A549 (cell line): ENCODE results near the gene PLCL1.

Source experiments
- HDAC2 ChIP-seq: fragments of 200-600 bp; sonication (generic); IDR thresholded peaks from 2 replicates; pipeline ENCODE4 v1.6.1; 2016
- KDM5A ChIP-seq: fragments of 200-600 bp; sonication (generic); IDR thresholded peaks from 2 replicates; pipeline ENCODE4 v1.6.1; 2016; ENCODE audit warnings: antibody characterized with exemption, mild to moderate bottlenecking
- POLR2A ChIP-seq: IDR thresholded peaks from 2 replicates; pipeline ENCODE4 v1.6.1; 2012; ENCODE audit warnings: mild to moderate bottlenecking, low read length
- POLR2AphosphoS2 ChIP-seq: conservative IDR thresholded peaks from 2 replicates; pipeline ENCODE4 v1.6.1; 2012; ENCODE audit warnings: low read length, improper control_type of control experiment, inconsistent platforms
- RAD21 ChIP-seq, 2 experiments: fragments of >200 bp in 1 of 2; sonication (Bioruptor Twin) in 1 of 2; formaldehyde crosslinking in 1 of 2; IDR thresholded peaks in 1 of 2; conservative IDR thresholded peaks in 1 of 2; 2 replicates in 1 of 2; 3 replicates in 1 of 2; pipeline ENCODE4 v1.6.1; 2012 to 2018; ENCODE audit warnings: inconsistent platforms in 1 of 2
- RARB ChIP-seq: fragments of 250-450 bp; sonication (Bioruptor Pico); IDR thresholded peaks from 2 replicates; pipeline ENCODE4 v1.8.0; 2021; ENCODE audit warnings: mild to moderate bottlenecking, moderate library complexity
- RCOR1 ChIP-seq: fragments of 150-350 bp; IDR thresholded peaks from 2 replicates; pipeline ENCODE4 v1.6.1; 2014; ENCODE audit warnings: antibody characterized with exemption, low read length, low read depth
- SMC3 ChIP-seq: fragments of >200 bp; sonication (Bioruptor Twin); formaldehyde crosslinking; IDR thresholded peaks from 3 replicates; pipeline ENCODE4 v1.6.1; 2018; ENCODE audit warnings: inconsistent platforms
- TF ChIP-seq, protein P1 (sequence below): fragments of >200 bp; sonication (Bioruptor Twin); formaldehyde crosslinking; IDR thresholded peaks from 3 replicates; pipeline ENCODE4 v1.5.1; 2016
- TF ChIP-seq, protein P2 (sequence below): IDR thresholded peaks from 2 replicates; pipeline ENCODE4 v1.6.1; 2012; ENCODE audit warnings: low read depth, borderline replicate concordance
- TF ChIP-seq, protein P3 (sequence below): IDR thresholded peaks from 2 replicates; pipeline ENCODE4 v1.6.1; 2012

DNA sequence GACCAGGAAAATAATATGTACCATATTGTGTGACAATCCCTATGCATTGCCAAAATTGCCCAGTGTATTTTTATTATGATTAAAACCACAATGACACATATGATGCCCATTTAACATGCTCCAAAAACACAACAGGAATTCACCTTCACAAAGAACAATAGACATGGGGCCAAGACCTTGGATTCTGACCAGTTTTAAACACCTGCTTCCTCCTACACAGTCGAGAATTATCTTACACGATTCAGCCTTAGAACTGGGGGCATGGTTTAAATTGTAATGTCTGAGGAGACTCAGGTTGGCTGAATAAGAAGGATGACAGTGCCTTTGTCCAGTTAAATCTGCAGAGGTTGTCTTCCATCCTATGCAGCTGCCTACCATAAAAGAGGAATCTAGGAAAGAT lies 212.7 kb downstream of the PLCL1 start:
- no peak for TF ChIP-seq SMC3
- no peak for TF ChIP-seq RCOR1
- no peak for TF ChIP-seq POLR2A
- TF ChIP-seq, protein P1, sequence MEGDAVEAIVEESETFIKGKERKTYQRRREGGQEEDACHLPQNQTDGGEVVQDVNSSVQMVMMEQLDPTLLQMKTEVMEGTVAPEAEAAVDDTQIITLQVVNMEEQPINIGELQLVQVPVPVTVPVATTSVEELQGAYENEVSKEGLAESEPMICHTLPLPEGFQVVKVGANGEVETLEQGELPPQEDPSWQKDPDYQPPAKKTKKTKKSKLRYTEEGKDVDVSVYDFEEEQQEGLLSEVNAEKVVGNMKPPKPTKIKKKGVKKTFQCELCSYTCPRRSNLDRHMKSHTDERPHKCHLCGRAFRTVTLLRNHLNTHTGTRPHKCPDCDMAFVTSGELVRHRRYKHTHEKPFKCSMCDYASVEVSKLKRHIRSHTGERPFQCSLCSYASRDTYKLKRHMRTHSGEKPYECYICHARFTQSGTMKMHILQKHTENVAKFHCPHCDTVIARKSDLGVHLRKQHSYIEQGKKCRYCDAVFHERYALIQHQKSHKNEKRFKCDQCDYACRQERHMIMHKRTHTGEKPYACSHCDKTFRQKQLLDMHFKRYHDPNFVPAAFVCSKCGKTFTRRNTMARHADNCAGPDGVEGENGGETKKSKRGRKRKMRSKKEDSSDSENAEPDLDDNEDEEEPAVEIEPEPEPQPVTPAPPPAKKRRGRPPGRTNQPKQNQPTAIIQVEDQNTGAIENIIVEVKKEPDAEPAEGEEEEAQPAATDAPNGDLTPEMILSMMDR: no peak
- TF ChIP-seq POLR2AphosphoS2: no peak
- no peak for TF ChIP-seq RARB
- TF ChIP-seq KDM5A: no peak
- TF ChIP-seq, protein P2, sequence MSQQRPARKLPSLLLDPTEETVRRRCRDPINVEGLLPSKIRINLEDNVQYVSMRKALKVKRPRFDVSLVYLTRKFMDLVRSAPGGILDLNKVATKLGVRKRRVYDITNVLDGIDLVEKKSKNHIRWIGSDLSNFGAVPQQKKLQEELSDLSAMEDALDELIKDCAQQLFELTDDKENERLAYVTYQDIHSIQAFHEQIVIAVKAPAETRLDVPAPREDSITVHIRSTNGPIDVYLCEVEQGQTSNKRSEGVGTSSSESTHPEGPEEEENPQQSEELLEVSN: no peak
- no peak for TF ChIP-seq RAD21 (conservative IDR thresholded peaks at IDR 0.05 in 1 of 2, IDR thresholded peaks at IDR 0.05 in 1 of 2)
- TF ChIP-seq, protein P3, sequence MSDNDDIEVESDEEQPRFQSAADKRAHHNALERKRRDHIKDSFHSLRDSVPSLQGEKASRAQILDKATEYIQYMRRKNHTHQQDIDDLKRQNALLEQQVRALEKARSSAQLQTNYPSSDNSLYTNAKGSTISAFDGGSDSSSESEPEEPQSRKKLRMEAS: no peak
- TF ChIP-seq HDAC2: no peak
